ENCODE results near the gene ERGIC1.

DNA sequence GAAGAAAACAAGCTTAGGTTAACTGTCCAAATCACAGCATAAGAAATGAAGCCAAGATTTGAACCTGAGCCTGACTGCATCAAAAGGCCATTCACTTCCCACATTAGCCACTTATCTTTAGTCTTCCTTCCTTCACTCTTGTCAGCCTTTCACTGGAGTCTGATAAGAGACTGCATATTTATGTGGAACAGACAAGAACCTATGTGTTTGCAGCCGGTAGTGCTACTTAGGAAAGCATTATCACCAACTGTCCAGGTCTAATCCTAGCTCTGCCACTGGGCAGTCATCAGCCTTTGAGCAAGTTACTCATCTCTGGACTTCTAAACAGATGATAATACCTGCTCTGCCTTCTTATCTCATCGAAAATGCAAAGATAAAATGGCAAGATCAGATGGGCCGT, 137.4 kb downstream of the ERGIC1 start:
- TF ChIP-seq CBX3 (IDR thresholded peaks at IDR 0.05; ENCODE audit: borderline replicate concordance, low read depth) (no peak), HDGF (IDR thresholded peaks at IDR 0.05) (no peak), SREBF2 (IDR thresholded peaks at IDR 0.05; ENCODE audit: low read length) (no peak)
